NOMO-1 (cell line): ENCODE data around the gene SCYGR5.
"Not testable (repeated sequence)": the region's sequence is repeated elsewhere in the genome, so short reads cannot be mapped to it uniquely, and the experiment has no call there.

Experiments used
- DNase-seq, 2 experiments: peaks; one replicate each; lab custom pipeline; 2025; ENCODE audit not compliant: unreplicated experiment in 2 of 2; lab: John Stamatoyannopoulos, UW

Gene SCYGR5, protein sequence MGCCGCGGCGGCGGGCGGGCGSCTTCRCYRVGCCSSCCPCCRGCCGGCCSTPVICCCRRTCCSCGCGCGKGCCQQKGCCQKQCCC

DNA sequence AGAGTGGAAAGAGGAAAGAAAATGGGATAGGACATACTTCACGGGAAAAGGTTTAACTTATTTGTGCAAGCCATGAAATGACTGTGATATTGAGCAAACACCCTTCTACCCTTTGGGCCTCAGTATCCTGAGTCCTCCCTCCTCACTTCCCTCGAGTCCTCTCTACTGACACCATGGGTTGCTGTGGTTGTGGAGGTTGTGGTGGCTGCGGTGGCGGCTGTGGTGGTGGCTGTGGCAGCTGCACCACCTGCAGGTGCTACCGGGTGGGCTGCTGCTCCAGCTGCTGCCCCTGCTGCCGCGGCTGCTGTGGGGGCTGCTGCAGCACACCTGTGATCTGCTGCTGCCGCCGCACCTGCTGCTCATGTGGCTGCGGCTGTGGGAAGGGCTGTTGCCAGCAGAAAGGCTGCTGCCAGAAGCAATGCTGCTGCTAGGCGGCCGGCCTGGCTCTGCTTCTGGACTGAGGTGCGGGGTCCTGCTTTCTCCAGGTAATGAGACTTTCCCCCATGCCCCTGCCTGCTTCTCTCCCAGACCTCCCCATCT, at the start of gene SCYGR5:
Gene SCYGR5, plus strand, starts transcription at position 174 of the 540 bp plus-strand sequence. Its CDS starts 0 bp downstream, at position 174.
- DNase-seq: not testable (repeated sequence)

DNA sequence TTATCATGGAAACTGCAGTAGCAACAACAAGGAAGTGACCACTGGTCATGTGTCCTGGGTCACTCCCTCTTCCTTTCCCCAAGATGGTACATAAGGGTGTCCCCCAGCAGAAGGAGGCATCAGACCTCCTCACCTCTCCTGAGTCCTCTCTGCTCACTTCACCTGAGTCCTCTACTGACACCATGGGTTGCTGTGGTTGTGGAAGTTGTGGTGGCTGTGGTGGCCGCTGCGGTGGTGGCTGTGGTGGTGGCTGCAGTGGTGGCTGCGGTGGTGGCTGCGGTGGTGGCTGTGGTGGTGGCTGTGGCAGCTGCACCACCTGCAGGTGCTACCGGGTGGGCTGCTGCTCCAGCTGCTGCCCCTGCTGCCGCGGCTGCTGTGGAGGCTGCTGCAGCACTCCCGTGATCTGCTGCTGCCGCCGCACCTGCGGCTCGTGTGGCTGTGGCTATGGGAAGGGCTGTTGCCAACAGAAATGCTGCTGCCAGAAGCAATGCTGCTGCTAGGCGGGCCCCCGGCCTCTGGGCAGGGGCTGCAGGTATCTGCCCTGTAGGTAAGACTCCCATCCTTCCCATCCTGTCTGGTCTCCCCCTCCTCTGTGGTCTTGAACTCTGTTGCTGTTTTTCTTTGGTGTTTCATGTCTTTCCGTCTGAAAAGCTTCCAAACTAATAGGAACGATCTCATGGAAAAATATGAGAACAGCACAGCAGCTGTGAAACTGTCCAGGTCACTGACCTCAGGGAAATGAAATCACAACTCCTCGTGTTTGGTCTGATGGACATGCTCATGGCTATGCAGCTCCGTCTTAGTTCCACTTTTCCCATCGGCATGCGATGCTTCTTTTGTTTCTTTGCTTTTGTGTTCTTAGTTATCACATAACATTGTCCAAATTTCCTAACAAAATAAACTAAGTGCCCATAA, 49.0 kb upstream of the SCYGR5 start, which contains the start of gene SCYGR4:
Gene SCYGR4, plus strand, starts transcription at position 183 of the 915 bp plus-strand sequence. Its CDS starts 0 bp downstream, at position 183.
- DNase-seq: no peak

DNA sequence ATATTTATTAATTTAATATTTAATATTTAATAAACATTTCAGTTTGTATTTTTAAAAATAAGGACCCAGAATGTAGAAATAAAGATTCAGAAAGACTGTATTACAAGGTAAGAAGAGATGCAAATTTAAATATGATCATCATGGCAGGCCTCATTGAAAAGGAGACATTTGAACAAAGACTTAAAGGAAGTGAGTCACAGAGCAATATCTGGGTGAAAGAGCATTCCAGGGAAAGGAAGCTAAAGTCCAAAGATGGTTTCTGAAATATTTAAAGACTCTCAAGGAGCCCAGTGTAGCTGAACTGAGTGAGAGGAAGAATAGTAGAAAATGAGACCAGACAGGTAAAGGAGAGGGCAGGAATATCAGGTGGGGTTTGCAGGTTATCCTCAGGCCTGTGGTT, 43.4 kb upstream of the SCYGR5 start:
- no peak for DNase-seq

DNA sequence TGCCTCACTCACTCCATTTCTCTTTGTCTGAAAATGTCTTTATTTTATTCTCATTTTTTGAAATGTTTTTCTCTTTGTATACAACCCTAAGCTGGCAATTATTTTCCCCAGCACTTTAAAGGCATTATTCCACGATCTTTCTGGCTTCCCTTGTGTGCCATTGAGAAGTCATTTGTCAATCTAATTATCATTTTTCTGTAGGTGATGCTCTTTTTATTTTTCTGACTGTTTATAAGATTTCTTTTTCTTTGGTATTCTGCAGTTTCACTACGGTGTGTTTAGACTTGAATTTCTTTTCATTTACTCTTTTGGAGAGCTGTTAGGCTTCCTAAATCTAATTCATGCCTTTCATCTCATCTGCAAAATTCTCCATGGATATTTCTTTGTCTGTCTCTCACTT, 41.2 kb upstream of the SCYGR5 start:
- DNase-seq: no peak

DNA sequence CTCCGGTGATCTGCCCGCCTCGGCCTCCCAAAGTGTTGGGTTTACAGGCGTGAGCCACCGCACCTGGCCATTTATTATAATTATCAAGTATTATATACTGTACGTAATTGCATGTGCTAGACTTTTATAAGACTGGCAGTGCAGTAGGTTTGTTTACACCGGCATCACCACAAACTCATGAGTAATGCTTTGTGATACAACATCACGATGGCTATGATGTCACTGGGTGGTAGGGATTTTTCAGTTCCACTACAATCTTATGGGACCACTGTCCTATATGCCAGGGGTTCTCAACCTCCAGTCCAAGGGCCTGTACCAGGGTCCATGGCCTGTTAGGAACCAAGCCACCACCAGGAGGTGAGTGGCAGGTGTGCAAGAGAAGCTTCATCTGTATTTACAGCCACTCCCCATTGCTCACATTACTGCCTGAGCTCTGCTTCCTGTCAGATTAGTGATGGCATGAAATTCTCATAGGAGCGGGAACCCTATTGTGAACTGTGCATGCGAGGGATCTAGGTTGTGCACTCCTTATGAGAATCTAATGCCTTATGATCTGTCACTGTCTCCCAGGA, 39.9 kb upstream of the SCYGR5 start:
- DNase-seq: no peak

DNA sequence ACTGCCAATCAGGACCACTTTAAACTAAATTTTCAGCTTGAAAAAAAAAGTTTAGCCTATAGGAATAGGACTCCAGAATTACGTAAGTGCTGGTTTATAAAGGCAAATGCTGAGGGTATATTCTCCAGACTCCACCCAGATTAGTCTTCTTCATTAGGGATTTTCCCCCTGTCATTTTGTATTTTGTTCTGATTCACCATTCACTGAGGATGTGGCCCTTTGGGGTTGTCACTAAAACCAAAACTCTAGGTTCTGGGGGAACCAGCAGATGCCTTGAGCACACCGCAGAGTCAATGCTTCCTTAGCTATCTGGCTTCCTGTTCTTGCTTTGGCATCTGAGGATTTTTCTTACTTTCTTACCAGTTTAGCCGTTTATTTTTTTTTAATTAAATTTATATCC, 38.8 kb upstream of the SCYGR5 start:
- no peak for DNase-seq

DNA sequence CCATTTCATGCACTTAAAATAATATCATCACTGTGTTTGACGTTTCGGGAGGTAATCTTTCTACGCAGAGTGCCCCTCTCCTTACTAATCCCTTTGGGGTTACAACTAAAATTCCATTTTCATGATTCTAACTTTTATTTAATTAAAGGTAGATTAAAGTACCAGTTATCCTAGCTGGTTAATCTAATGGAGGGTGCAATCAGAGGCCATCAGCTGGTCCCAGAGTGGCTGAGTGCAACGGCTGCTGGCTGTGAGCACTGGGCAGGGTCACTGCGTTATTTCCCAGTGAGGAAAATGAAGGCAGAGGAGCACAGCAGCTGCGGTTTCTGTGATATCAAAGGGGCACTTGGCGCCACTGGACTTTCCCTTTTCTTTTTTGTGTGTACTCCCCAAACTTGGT, 37.2 kb upstream of the SCYGR5 start:
- no peak for DNase-seq

DNA sequence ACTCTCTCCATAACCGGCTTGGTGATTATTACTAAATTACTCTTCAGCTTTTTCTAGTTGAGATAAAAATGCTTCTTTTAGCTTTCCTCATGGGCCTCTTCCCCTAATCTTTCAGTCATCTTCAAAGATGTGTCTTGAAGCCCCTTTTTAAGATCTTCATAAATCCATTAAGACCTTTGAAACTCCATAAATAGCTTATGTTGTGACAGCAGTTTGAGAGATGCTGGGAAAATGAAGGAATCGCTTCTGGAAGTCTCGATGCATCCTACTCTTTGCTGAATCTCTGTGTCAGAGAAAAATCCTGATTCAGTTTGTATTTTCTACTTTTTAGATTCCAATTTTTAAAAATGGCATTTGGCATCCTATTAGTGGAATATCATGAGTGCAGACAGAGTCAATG, 36.3 kb upstream of the SCYGR5 start:
- no peak for DNase-seq

DNA sequence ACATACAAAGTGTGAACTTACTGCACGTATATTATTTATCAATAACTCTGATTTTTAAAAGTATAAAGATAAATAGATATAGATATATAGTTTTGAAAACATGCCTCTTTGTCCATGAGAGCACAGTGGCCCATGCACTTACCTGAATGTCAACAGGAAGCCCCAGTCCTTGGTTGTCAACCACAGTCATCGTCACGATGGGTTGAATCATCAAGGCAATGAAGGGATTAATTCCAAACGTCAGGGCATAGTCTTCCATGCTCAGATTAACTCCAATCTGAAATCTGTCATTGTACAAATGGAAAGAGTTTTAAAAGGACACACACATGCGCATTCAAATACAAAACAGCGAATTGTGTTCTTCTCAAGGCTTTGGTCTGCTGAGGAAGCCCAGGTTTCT, 33.8 kb upstream of the SCYGR5 start:
- DNase-seq: no peak

DNA sequence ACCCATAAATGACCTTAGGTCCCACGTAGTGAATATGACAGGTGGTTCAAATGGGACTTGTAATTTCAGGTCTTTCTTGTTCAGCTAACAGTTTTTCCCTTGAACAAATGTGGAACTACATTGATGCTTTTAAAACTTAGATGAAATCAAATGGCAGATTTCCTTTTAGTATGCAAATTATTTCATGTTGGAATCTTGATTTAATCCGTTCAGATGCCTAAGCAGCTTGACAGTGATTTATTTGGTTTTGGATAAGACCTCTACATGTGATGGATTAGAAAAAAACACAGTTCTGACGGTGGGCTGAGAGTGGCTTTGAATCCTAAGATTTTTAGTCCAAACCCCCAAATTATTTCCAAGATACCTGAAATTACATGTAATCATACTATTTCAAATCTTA, 32.4 kb upstream of the SCYGR5 start:
- no peak for DNase-seq

DNA sequence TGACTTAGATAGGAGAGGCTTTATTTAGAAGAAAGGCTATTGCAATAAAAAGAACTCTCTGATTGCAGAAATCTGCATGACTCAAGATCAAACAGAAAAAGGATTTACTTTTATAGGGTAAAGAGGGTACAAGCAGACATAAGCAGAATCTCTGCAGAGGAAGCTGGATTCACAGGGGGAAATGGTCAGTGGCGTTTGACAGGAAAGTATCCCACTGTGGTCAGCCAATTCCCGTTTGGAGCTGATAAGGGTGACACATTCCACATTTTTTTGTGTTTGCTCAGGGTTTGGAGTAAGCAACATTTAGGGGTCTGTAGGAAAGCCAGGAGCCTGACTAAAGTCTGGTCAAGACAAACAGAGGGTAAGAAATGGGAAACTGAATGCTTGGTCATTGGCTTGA, 23.9 kb upstream of the SCYGR5 start:
- no peak for DNase-seq

DNA sequence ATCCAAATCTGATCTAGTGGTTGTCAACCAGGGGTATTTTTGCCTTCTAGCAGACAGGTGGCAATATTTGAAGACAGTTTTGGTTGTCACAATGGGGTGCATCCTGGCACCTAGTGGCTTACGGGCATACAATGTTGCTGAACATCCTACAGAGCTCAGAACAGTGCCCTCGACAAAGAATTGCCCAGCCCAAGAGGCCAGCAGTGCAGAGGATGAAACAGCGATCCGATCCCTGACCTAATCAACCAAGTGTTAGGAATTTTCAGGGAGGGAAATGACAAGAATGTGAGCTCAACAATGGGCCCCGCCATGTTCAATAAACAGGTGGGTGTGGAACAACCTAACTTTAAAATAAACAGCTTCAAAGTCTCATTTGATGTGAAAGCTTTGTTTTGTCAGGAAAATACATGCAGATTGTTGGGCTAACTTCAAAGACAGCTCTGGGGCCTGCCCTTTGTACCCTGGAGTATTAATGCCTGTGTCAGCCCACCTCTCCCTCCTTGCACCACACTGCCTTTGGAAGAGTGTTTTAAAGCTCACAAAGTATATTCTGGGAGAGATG, 22.5 kb upstream of the SCYGR5 start:
- no peak for DNase-seq

DNA sequence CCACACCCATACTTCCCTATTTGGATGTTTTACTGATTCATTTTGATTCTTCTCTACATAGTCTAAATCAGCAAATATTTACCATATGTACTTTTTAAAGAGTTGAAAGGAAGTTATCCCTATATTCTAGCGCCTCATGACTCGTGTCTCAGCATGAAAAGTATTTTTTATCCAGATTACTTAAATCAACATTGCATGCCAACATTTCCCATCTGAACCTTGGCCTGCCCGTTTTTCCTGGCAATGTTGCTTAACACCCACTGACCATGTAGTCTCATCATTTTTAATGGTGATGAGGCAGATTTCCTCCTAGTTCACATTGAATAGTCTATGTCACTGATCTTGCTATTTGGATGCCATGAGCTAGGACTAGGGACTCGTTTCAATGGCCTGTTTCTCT, 13.2 kb upstream of the SCYGR5 start:
- DNase-seq: no peak

DNA sequence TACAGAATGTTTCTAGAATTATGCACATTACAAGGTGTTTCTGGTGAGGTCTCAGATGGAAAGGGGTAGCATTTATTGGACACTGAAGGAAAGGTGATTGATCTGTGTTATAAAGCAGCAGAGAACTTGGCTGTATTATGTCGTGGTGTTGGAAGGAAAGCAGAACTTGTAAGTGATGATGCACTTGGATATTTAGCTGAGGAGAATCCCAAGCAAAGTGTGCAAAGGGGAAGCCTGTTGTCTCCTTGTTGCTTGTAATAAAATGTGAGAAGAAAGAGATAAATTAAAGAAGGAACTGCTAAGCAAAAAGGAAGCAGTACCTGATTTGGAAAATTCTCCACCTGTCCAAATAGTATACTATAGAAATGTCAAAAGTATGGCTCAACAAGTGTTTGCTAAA, 12.2 kb upstream of the SCYGR5 start:
- no peak for DNase-seq

DNA sequence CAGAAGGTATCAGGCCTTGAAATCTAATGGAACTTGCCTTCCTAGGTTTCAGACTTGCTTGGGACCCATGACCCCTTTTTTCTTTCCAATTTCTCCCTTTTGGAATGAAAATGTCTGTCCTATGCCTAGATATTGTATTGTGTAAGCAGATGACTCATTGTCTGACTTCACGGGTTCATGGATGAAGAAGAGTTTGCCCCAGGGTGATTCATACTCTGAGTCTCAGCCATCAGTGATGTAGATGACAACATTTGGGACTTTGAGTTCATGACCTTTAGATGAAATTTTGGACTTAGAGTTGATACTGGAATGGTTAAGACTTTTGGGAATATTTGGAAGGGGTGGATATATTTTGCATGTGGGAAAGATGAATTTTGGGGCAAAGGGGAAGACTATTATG, 11.2 kb upstream of the SCYGR5 start:
- peak in 1 of 2 experiments; percentile 26 for DNase-seq

DNA sequence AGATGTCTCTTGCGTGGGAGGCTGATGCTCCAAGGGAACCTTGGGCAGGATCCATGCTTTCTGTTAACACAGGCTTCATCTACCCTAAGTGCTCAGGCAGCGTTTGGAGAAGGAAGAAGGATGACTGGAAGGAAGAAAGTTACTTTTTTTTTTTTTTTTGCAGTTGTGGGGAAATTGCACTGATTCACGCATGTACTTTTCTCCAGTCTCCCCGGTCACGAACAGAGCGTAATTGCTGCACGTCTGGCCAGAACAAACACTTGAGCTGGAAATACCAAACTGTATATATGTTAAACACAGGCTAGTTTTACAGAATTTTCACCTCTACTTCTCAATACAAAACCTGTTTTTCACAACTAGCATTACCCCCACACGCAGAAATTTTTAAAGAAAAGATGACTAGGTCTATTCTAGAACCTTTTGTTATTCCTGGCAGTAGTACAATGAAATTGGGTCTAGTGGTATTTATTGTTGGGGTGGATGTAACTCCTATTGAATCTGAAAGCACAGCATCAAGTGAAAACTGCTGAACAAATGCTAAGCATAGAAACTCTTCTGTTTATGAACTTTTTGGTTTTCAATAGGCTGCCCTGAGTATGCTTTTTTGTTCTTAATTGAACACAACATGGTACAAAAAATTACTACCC, 9.3 kb upstream of the SCYGR5 start:
- DNase-seq: no peak

DNA sequence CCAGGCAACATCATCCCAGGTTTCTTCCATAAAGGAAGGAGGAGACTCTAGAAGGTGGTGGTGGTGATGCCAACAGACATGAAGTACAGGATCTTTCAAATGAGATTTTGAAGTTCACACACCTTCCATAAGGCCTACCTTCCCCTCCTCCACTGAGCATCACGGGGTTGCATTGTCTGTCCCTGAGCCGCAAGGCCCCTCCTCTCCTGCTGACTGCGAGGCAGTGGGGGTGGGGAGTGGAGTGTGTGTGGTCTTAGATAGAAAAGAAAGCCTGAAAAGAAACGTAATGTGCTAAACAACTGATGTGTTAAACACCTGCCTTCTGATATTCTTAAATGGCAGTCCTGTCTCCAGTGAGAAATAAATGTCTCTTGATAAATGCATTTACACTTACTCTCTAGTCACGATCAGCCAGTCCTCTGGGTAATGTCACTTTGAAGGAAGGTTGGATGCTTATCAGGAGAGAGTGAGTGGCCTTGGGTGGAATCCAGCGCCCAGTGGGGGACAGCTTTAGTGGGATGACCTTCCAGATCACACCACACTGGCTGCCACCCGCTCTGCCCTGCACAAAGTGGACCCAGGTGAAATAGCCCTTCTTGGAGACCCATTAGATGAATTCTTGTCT, 5.5 kb upstream of the SCYGR5 start:
- DNase-seq: no peak

DNA sequence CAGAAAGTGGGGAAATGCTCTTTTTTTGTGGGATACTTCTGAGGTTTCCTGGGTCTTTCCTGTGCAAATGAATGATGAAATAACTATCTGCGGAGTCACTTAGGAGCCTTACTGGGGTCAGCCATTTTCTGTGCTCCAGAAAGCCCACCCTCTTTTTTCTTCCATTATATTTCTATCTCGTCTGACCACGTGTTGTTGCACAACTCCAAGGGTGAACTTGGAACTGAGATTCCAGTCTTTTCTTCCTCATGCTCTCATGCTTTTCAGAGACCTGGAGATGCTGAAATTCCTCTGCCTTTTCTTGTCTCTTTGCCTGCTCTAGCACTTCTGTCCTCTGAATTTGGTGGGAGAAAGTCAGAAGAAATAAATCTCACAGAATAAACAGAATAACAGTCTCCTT, 4.8 kb upstream of the SCYGR5 start:
- no peak for DNase-seq

DNA sequence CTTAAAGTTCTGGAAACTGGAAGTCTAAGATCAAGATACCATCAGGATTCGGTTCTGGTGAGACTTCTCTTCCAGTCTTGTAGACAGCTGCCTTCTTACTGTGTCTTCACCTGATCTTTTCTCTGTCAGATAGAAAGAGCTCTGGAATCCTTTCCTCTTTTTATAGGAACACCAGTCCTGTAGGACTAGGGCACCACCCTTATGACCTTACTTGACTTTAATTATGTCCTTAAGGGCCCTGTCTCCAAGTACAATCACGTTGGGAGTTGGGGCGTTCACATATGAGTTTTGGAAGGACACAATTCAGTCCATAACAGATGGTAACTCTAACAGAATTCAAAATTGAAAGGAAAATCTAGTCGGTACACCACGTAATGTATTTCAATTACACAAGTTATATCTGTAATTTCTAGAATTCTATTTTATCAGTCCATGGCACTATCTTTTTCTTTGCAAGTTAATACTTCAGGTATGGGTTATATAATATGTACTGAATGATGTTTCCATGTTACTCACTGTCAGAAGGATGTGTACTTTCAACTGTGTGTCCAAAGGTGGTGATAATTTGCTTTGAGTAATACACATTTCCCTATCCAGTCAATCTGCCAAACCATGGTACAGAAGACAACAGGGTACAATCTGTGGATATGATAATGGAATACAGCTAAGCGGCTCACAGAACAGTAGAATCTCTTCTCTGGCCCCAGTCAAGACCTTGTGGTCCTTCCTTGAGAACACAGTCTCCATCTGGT, 1.2 kb upstream of the SCYGR5 start:
- DNase-seq: no peak
